Measurements from ENCODE around the gene COG7. TPM values are rescaled to one million over a fixed set of nuclear protein-coding genes. Genes with fewer than 3 reads are reported as not detected.

The COG7 gene
- total RNA-seq, 5 donors from 2014 or later (not counting 1 experiment from before 2014, with no cell fraction given): 15.8 to 23.2 (median 22.4) TPM

Other genes with a start within 250 kb of the COG7 start
- not detected for gene SCNN1B, start 150.9 kb downstream of the COG7 start, total RNA-seq
- gene GGA2, start 57.3 kb upstream of the COG7 start, total RNA-seq: 100 to 1,000 TPM in 2 of 5 donors, 10 to 100 TPM in 3; 84.0 to 146 (median 99.6) TPM
- 10 to 100 TPM; 10.8 to 19.4 (median 15.9) TPM for gene EARS2, start 104.2 kb upstream of the COG7 start, total RNA-seq
- 10 to 100 TPM; 43.6 to 49.1 (median 46.3) TPM for gene UBFD1, start 104.5 kb upstream of the COG7 start, total RNA-seq
- 10 to 100 TPM; 24.2 to 44.3 (median 41.0) TPM for gene NDUFAB1, start 143.1 kb upstream of the COG7 start, total RNA-seq
- gene PALB2, start 188.1 kb upstream of the COG7 start, total RNA-seq: 10 to 100 TPM in 4 of 5 donors, 1 to 10 TPM in 1; 7.9 to 13.1 (median 12.5) TPM
- gene DCTN5, start 188.3 kb upstream of the COG7 start, total RNA-seq: 10 to 100 TPM; 49.8 to 68.7 (median 59.9) TPM
- gene PLK1, start 225.7 kb upstream of the COG7 start, total RNA-seq: 1 to 10 TPM; 1.5 to 4.6 (median 3.7) TPM

All from T-cell (primary cell).